ENCODE data around the gene AIG1. TPM values are rescaled to one million over a fixed set of nuclear protein-coding genes. Genes with fewer than 3 reads are reported as not detected.

Gene AIG1
- total RNA-seq, 1 donor from 2014 or later: 35.2 TPM

DNA sequence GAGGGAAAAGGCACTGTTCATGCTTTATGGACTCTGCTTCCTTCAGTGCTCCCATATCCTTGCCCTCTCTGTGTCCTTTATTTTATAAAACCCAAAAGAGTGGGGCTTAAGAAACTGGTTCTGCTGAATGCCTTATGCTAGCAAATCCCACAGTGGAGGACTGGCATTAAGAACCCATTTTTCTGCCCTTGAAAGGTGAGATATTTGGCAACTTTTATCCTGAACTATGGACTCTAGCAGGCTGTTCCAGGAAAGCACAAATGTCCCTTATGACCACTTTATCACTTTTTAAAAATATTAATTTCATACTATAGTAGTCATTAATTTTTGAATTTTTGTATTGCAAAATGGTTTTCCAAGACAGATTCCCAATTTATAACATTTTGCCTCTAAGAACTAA lies 296.5 kb downstream of the AIG1 start:
- Histone ChIP-seq H3K27me3 (ENCODE audit: insufficient read depth, low read length) (no peaks in the 10 kb centered on the region), H3K9ac (ENCODE audit: low read length) (no peak overlapping the region), H4K20me1 (ENCODE audit: insufficient read depth, low read length) (no peaks in the 10 kb centered on the region), H3K9me3 (ENCODE audit: insufficient read depth, low read depth, low read length) (no peaks in the 10 kb centered on the region), H3K79me2 (ENCODE audit: insufficient read depth, low read length) (no peaks in the 10 kb centered on the region), H3K4me1 (ENCODE audit: insufficient read depth, low read length) (no peaks in the 10 kb centered on the region), H2AFZ (ENCODE audit: low read depth, low read length) (no peak overlapping the region), H3K4me3 (ENCODE audit: insufficient read depth, low read depth, low read length) (no peak overlapping the region), H3K4me2 (ENCODE audit: low read length) (no peak overlapping the region), H3K27ac (ENCODE audit: low read depth, low read length) (no peak overlapping the region), H3K36me3 (ENCODE audit: insufficient read depth, low read length) (no peaks in the 10 kb centered on the region)
- TF ChIP-seq, protein P1, sequence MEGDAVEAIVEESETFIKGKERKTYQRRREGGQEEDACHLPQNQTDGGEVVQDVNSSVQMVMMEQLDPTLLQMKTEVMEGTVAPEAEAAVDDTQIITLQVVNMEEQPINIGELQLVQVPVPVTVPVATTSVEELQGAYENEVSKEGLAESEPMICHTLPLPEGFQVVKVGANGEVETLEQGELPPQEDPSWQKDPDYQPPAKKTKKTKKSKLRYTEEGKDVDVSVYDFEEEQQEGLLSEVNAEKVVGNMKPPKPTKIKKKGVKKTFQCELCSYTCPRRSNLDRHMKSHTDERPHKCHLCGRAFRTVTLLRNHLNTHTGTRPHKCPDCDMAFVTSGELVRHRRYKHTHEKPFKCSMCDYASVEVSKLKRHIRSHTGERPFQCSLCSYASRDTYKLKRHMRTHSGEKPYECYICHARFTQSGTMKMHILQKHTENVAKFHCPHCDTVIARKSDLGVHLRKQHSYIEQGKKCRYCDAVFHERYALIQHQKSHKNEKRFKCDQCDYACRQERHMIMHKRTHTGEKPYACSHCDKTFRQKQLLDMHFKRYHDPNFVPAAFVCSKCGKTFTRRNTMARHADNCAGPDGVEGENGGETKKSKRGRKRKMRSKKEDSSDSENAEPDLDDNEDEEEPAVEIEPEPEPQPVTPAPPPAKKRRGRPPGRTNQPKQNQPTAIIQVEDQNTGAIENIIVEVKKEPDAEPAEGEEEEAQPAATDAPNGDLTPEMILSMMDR (IDR thresholded peaks at IDR 0.05; ENCODE audit: insufficient read depth, low read depth, low read length): no peak
- no peak for TF ChIP-seq EZH2 (IDR thresholded peaks at IDR 0.05; ENCODE audit: insufficient read depth, low read length)
- DNase-seq (ENCODE audit: low read depth): no peak
- H3K27me3 Mint-ChIP-seq (ENCODE audit: low read depth, unreplicated experiment): no peaks in the 10 kb centered on the region
- H3K36me3 Mint-ChIP-seq (ENCODE audit: low read depth, unreplicated experiment): no peaks in the 10 kb centered on the region
- no peaks in the 10 kb centered on the region for H3K4me1 Mint-ChIP-seq (ENCODE audit: low read depth, unreplicated experiment)
- peaks cover 4% of the 10 kb centered on the region for H3K9me3 Mint-ChIP-seq (ENCODE audit: unreplicated experiment)
- no peak overlapping the region for H3K27ac Mint-ChIP-seq (ENCODE audit: unreplicated experiment)
- no peak for FAIRE-seq
- no peak overlapping the region for H3K4me3 Mint-ChIP-seq (ENCODE audit: unreplicated experiment)

- no peak for FAIRE-seq
- no peak for DNase-seq (ENCODE audit: low read depth)
- no peaks in the 10 kb centered on the region for H3K9me3 ChIP-seq (ENCODE audit: insufficient read depth, low read depth, low read length)
- Mint-ChIP-seq H3K27ac (ENCODE audit: unreplicated experiment) (no peak overlapping the region), H3K4me1 (ENCODE audit: low read depth, unreplicated experiment) (no peaks in the 10 kb centered on the region), H3K36me3 (ENCODE audit: low read depth, unreplicated experiment) (no peaks in the 10 kb centered on the region), H3K4me3 (ENCODE audit: unreplicated experiment) (no peak overlapping the region), H3K27me3 (ENCODE audit: low read depth, unreplicated experiment) (no peaks in the 10 kb centered on the region), H3K9me3 (ENCODE audit: unreplicated experiment) (peaks cover 4% of the 10 kb centered on the region)
- H3K27ac ChIP-seq (ENCODE audit: low read depth, low read length): no peak overlapping the region
- TF ChIP-seq, protein P1 (IDR thresholded peaks at IDR 0.05; ENCODE audit: insufficient read depth, low read depth, low read length): no peak
- no peak for TF ChIP-seq EZH2 (IDR thresholded peaks at IDR 0.05; ENCODE audit: insufficient read depth, low read length)
- no peaks in the 10 kb centered on the region for H3K79me2 ChIP-seq (ENCODE audit: insufficient read depth, low read length)
- H3K4me1 ChIP-seq (ENCODE audit: insufficient read depth, low read length): no peaks in the 10 kb centered on the region
- no peak overlapping the region for H2AFZ ChIP-seq (ENCODE audit: low read depth, low read length)
- H3K4me3 ChIP-seq (ENCODE audit: insufficient read depth, low read depth, low read length): no peak overlapping the region
- H3K36me3 ChIP-seq (ENCODE audit: insufficient read depth, low read length): no peaks in the 10 kb centered on the region
- H3K27me3 ChIP-seq (ENCODE audit: insufficient read depth, low read length): no peaks in the 10 kb centered on the region
- H3K4me2 ChIP-seq (ENCODE audit: low read length): no peak overlapping the region
- no peak overlapping the region for H3K9ac ChIP-seq (ENCODE audit: low read length)
- H4K20me1 ChIP-seq (ENCODE audit: insufficient read depth, low read length): no peaks in the 10 kb centered on the region
These were observed 297.0 kb downstream of the AIG1 start for GRCh38 chr6:143357561-143358255.

DNA sequence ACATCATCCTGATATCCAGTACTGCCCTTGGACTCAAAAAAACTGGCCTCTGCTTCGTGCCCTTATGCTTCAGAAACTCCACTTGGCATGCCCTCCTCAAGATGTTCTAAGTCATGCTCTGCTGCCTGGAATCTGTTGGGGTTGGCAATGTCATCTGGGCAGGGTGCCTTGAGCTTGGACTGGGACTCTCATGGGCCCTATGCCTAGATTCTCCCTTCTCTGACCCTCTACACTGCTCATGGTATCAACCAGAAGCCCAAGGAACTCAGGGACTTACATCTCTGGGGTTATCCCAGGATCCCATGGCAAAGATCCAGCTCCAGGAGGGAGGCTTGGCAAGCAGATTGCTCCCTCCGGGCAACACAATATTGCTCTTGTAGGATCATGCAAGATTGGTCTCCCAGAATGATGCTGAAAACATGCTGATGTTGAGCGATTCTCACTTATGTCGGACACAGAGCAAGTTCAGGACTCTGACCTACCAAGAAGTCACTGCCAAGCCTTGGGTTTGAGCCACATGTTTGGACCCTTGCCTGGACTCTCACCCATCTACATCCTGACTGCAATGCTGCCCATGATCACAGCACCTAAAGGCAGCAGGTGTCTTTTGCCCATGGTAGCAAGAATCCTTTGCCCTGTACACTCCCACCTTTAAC lies 301.0 kb downstream of the AIG1 start:
- Mint-ChIP-seq H3K4me1 (ENCODE audit: low read depth, unreplicated experiment) (peaks cover 2% of the 10 kb centered on the region), H3K4me3 (ENCODE audit: unreplicated experiment) (no peak overlapping the region), H3K27me3 (ENCODE audit: low read depth, unreplicated experiment) (no peaks in the 10 kb centered on the region), H3K36me3 (ENCODE audit: low read depth, unreplicated experiment) (no peaks in the 10 kb centered on the region), H3K9me3 (ENCODE audit: unreplicated experiment) (no peaks in the 10 kb centered on the region), H3K27ac (ENCODE audit: unreplicated experiment) (no peak overlapping the region)
- no peak for FAIRE-seq
- Histone ChIP-seq H3K27me3 (ENCODE audit: insufficient read depth, low read length) (no peaks in the 10 kb centered on the region), H2AFZ (ENCODE audit: low read depth, low read length) (no peak overlapping the region), H3K27ac (ENCODE audit: low read depth, low read length) (no peak overlapping the region), H3K4me2 (ENCODE audit: low read length) (no peak overlapping the region), H3K36me3 (ENCODE audit: insufficient read depth, low read length) (no peaks in the 10 kb centered on the region), H3K4me1 (ENCODE audit: insufficient read depth, low read length) (no peaks in the 10 kb centered on the region), H4K20me1 (ENCODE audit: insufficient read depth, low read length) (no peaks in the 10 kb centered on the region), H3K9ac (ENCODE audit: low read length) (no peak overlapping the region), H3K79me2 (ENCODE audit: insufficient read depth, low read length) (no peaks in the 10 kb centered on the region), H3K9me3 (ENCODE audit: insufficient read depth, low read depth, low read length) (no peaks in the 10 kb centered on the region), H3K4me3 (ENCODE audit: insufficient read depth, low read depth, low read length) (no peak overlapping the region)
- TF ChIP-seq EZH2 (IDR thresholded peaks at IDR 0.05; ENCODE audit: insufficient read depth, low read length): no peak
- DNase-seq (ENCODE audit: low read depth): no peak
